Activated CD8-positive, alpha-beta memory T cell treated with anti-CD3 and anti-CD28 coated beads, Interleukin-2, amount 50 U/mL, for 4 hours (primary cell): ENCODE data around the gene MICAL3.

ENCODE experiments used
- DNase-seq: peaks from one replicate; pipeline ENCODE4 v3.0.0-alpha.2; 2020

MICAL3 gene

DNA sequence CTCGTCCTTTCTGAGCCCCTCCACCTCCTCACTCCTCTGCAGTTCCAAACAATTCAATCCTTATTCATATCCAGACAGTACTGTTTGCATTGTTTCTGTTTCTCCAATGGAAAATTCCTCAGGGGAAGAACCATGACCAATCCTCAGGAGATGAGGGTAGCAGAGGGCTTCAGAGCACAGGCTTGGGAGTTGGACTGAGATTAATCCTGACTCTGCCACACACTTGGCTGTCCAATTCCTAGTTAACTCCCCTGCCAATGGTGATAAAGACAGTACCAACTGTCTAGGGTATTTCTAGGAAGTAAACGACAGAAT lies 58.0 kb downstream of the MICAL3 start:
- no peak for DNase-seq

DNA sequence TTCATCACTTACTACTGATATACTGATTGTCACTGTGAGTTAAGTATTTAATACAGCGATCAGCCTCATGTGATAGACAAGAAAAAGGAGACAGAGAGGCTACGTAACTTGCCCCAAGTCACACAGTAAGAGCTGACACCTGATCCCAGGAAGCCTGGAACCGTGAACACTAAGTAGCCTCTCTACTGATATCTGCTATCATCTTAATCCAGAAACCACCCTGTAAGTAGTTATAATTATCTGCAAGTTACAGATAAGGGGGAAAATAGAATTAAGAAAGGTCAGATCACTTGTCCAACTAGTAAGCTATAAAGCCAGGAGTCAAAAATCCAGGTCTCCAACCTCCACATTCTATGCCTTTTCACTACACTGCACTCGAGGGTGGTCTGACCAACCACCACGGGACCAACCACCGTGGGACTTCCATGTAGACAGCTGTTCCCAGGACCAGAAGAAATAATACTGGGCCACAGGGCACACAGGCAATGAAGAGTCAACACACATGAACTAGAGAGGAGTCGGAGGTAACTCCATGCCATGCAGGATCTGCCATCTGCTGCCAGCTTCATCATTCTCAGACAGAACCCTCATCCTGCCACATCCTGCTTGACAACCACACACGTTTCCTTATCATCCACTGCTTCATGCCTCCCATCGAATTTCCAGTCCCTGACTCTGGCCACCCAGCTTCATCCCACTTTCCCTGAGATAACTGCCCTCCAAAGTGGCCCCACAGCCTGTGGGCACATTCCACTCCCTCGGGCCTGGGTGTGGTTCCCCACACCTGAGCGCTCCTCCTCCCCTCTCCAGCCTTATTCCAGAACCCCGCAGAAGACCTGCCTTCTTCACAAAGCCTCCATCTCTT lies 58.6 kb downstream of the MICAL3 start:
- no peak for DNase-seq

DNA sequence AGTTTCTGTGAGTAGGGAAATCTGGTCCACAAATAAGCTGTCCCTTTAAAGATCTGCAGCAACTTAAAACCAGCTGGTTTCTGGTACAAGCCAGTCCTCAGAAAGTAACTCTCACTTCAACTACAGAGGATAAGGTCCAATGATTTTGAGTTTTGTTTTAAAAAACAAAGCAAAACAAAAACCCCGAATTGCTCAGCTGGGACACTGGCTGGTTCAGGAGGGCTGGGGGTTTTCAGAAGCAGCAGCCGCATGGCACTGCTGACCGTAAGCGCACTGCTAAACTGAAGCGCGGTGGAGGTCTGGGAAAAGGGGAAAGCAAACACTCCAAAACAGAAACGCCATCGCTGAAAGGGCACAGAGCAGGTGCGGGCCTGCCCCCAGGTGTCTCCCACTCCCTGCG lies 59.7 kb downstream of the MICAL3 start:
- no peak for DNase-seq

DNA sequence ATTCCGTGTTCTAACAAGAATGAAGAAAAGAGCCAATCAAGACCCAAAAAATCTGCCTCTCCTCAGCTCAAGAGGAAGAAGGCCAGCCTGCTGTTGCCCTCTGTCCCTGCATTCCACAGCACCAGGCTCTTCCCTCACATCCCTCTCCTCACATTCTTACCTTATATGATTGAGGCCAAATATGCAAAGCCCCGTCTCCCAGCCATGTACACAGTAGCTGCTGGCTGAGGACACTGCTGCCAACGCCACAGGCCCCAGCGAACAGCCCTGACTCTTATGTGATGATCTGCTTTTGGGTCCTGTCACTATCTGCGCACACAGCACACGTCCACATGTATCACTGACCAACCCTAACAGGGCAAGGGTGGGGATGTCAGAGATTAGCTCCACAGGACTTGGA lies 60.2 kb downstream of the MICAL3 start:
- DNase-seq: no peak

DNA sequence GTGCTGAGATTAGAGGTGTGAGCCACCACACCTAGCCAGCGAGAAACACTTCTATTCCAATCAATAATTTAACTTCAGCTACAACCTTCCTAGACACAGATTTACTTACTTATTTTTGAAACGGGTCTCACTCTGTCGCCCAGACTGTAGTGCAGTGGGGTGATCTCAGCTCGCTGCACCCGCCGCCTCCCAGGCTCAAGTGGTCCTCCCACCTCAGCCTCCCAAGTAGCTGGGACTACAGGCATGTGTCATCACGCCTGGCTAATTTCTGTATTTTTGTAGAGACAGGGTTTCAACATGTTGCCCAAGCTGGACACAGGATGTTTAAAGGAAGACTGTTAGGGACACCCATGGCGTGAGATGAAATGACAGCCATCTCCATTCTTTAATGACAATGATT lies 61.3 kb downstream of the MICAL3 start:
- no peak for DNase-seq

DNA sequence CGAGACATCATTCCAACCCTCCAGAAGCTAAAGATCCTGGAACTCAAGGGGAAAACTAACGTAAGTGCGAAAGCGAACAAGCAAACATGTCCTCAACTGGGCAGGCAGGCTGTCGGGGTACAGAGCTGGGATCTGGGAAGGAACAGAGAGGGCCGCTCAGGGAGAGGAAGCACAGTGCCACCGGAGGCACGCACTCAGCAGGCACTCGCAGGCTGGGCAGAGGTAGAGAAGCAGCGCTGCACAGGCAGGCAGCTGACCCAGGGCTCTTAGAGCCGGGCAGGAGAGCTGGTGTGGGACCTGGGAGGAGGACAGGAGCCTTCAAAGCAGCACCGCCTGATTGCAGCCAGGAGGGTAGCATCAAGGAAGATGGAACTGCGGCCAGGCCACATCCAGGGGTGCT lies 62.2 kb downstream of the MICAL3 start:
- no peak for DNase-seq

DNA sequence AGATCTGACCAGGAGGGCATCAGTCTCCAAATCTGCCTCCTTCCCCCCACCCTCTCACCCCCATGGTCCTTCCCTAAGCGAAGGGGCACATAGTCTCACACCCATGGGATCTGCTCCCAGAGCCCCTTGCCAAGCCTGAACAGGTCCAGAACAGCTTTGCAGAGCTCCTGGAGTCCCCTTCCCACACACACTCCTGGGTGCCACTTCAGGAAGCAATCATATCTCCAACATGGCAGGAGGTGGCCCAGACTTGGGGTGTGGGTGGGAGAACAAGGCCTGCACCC lies 63.0 kb downstream of the MICAL3 start:
- DNase-seq: no peak

DNA sequence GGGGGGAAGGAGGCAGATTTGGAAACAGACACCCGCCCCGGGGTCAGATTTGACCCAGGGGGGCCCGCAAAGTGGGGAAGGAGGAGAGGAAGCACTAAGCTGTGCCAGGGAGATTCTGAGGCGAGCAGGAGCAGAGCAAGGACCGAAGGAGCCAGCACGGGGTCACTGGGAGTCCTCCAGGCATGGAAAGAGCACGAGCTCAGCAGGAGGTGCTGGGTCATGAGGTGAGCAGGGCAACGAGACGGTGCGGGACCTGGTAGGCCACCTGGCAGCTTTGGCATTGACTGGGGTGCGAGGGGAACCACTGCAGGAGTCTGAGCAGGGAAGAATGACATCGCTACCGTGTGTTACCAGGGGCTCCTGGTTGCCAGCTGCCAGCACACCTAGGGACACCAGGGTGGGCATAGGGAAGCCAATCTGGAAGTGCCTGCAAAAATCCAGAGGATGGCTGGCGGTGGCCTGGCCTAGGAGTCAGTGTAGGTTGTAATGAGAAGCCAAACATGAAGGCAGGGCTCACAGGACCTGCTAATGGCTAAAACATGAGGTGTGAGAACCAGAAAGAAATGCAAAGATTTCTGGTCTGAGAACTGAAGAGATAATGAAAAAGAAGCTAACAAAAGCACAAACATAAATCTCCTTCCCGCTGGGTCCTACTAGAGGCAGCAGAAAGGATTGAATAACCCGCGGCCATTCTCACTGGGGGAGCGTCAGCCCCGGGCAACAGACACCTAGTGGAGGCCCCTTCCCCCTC lies 63.5 kb downstream of the MICAL3 start:
- DNase-seq: no peak

DNA sequence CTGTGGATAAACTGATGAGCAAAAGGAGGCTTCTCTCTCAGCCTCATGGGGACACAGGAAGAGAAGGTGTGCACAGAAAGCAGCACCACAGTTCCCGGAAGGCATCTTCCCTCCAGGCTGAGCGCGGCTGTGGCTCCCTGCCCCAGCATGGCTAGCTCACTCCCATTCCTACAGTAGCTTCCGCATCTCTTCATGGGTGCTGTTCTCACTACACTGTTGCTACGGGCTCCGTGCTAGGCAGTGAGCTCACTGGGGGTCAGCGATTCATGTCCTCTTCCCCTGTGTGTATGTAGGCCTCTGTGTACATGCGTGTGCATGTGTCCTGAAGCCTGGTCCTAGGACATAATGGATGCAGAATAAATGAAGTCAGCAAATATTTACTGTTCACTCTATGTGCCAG lies 64.3 kb downstream of the MICAL3 start:
- DNase-seq: no peak

DNA sequence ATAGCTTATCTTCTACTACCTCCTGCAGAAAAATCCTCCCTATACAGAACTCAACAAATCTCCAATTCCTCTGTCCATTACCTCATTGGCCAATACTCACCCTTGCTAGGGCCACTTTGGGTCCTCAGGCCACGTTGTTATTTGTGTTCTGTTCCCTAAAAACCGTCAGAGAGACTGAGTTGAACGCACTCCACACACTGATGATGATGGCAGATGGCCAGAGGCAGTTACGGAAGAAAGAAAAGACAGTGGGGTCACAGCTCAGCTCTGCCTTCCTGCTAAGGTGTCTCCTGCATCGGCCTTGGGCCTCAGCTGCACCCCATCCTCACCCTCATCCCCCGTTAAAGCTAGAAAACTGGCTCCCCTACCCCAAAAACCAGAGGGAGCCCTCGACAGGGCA lies 66.2 kb downstream of the MICAL3 start:
- no peak for DNase-seq

DNA sequence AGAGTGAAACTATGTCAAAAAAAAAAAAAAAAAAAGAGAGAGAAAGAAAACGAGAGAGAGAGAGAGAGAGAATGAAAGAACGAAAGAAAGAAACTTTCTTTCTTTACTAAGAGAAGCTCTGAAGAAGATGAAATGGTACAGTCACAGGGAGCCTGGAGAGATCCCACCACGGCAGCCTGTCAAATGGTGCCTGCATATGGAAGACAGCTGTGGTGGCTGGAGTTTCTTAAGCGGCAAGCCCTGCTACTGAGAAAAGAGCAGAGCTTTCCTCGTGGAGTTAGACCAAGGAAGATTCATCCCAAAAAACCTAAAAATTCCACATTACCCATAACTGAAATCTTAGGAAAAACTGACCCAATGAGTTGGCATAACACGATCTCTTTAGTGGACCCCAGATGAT lies 66.7 kb downstream of the MICAL3 start:
- no peak for DNase-seq

DNA sequence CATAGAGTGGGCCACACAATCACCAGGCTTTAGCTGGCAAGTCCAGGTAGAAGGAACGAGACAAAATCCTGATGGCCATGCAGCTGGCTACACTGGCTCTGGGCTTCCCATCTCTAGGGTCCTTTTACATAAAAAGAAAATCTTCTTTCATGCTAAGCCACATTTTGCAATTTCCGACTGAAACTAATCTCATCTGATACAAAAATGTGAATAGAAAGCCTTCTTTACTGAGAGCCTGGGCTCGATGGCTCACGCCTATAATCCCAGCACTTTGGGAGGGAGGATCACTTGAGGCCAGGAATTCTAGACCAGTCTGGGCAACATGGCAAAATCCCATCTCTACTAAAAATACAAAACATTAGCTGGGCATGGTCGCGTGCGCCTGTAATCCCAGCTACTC lies 67.2 kb downstream of the MICAL3 start:
- no peak for DNase-seq

DNA sequence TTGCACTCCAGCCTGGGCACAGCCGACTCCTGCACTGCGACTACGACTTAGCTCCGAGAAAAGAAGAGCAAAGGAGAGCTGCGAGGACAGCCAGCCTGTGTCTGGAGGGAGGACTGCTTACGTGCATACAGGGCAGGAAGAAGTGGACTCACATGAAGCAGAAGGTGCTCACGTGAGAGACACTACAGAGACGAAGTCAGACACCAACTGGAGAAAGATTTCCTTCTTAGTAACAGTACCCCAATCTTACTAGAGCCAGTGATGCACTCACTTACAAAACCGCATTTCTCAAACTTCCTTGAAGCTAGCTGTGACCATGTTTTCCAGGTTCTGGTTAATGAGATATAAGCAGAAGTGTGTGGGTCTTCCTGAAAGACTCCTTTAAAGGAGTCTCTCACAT lies 67.7 kb downstream of the MICAL3 start:
- no peak for DNase-seq

DNA sequence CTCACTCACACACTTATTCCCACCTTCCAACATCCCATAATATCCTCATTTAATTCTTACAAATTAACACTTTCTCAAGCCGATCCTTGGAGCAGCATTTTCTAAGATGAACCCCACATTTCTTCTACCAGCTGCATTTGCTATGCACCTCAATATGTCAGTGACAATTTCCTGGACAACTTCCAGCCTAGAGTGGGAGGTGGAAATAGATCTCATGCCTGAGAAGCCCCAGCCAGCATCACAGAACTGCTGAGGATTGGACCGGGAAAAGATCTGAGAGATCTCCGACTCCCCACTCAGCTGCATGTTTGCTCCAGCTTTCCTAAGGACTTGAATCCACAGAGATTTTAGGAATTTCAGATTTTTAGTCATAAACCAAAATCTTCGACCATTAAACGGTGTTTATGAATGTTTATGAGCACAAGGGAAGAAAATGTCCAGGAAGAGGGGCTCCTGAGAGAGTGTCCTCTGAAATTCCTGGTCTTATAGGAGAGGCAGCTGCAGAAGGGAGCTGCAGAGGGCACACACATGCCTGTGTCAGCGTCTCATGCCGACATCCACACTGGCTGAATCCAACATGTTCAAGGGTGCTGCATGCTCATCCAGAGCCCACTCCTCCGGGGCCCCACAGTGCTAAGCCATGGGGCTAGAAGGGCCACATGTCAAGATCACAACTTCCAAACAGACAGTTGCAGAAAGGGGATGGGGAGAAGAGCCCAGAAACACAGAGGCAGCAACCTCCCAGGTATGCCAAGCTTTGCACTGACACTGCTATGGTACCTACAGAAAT lies 68.6 kb downstream of the MICAL3 start:
- DNase-seq: no peak

DNA sequence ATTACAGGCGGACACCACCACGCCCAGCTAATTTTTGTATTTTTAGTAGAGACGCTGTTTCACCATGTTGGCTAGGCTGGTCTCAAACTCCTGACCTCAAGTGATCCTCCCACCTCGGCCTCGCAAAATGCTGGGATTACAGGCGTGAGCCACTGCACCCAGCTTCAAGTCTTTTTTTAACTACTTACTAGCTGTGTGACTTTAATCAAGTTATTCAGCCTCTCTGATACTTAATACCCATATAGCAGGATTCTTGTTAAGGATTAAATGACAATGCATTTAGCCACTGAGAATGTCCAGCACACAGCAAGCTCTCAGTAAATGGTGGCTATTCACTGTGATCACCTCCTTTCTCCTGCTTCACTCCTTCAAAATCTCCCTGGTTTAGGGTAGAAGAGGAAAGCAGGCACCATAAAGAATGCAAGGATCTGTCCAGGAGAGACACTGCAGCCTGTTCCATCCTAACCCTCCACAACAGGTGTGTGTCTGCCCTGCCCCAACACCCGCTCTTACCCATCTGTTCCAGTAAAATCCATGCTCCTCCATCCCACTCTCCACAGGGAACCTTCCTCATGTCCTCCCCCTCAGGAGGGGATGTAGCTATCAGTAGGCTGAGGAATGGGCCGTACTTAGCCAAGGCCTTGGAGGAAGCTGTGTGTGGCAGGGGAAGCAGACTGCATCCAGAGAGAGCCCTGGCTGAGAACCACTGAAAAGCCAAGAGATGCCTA lies 69.3 kb downstream of the MICAL3 start:
- no peak for DNase-seq

DNA sequence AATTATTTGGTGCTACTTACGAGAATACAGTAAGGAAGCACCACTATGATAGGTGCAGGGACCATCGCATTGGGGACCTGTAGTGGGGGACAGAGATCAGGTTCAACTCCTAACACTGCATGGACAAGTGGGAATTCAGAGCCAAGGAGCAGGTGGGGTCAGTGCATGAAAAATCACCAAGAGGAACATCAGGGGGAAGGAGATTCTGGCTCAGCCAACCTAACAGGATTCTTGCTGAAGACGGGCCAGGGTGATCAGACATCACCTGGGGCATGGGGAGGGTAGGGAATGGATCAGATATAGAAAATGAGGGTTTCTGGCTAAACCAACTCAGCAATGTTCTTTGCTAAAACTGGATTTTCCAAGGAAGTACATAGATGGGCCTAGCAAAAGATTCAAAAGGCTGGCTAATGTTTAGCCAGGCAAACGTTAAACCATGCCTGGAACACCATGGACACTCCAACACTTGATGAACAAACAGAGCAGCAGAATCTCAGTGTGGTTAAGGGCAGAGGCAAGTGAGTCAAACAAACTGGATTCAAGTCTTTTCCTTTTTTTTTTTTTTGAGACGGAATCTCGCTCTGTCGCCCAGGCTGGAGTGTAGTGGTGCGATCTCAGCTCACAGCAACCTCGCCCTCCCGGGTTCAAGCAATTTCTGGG lies 70.0 kb downstream of the MICAL3 start:
- DNase-seq: no peak

DNA sequence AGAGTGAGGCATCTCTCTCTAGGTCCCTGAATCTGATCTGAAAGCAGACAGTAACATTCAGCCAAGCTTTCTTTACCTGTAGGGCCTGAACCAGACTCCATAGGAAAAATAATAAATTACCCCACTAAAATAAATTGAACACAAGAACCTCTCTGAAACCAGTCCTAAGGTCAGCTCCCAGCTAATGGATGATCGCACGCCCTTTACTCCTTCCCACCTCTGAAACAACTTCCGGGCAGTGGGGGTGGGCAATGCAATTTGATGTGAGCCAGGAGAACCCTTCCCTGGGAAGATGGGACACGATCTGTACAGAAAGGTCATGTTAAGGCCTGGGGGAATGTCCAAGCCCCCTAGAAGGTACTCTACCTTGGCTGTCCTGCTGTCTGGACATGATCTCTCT lies 71.2 kb downstream of the MICAL3 start:
- no peak for DNase-seq

DNA sequence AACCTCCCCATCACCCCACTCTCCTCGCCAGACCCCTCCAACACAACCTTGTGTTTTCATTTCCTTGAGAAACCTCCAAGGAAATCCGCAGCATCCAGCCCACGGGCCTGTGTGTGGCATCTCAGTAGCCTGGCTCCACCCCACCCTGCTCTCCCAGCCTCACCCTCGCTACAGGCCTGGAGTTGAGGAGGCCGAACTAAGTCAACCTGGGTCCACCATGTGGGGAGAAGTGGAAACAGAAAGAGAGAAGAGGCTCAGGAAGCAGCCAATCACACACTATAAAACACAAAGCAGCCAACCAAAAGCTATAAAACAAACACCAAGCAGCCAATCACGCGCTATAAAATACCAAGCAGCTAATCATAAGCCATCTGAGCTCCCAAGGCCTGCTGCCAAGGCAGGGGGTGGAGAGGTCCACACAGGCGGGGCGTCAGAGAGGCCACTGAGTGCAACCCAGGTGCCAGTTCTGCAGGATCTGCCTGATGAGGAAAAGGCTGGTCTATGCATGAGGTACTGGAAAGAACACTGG lies 72.0 kb downstream of the MICAL3 start:
- no peak for DNase-seq

DNA sequence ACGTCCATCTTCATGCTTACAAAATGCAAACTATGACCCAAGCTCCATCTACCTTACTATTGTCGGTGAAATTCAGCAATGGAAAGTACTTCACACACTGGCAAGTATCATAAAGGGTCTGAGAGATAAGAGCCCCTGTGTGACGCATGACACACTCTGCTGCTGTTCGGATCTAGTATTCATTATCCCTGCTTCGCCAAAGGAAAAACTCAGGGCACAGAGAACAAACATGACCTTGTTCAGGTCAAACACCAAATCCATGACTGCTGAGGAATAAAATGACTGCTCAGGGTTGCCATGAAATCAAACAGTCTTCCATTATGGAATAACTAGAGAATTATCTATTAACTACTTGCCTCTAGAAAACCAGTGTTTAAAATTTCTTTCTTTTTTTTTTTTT lies 73.0 kb downstream of the MICAL3 start:
- no peak for DNase-seq

DNA sequence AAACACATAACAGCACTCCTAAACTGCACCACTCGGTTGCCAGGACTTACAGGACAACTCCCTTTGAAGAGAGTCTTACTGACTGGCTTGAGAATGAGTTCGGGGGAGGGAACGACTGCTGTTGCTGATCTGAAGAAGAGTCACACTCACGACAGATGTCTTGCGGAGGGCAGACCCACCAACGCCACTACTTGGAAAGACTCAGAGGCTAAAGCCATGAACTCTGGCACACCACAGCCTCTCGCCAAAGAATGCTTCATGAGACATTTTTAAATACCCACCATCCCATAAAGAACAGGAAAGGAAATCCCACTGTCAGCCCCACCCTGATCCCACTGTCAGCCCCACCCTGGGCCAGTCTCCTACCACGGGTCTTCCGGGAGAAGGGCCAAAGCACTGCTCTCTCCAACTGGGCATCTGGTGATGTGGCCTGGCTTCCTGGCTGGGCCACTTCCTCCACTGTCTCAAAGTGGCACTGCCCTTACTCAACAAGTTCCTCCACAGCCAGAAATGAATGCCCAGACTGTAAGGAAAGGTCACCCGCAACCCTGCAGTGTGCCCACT lies 73.6 kb downstream of the MICAL3 start:
- DNase-seq: no peak

DNA sequence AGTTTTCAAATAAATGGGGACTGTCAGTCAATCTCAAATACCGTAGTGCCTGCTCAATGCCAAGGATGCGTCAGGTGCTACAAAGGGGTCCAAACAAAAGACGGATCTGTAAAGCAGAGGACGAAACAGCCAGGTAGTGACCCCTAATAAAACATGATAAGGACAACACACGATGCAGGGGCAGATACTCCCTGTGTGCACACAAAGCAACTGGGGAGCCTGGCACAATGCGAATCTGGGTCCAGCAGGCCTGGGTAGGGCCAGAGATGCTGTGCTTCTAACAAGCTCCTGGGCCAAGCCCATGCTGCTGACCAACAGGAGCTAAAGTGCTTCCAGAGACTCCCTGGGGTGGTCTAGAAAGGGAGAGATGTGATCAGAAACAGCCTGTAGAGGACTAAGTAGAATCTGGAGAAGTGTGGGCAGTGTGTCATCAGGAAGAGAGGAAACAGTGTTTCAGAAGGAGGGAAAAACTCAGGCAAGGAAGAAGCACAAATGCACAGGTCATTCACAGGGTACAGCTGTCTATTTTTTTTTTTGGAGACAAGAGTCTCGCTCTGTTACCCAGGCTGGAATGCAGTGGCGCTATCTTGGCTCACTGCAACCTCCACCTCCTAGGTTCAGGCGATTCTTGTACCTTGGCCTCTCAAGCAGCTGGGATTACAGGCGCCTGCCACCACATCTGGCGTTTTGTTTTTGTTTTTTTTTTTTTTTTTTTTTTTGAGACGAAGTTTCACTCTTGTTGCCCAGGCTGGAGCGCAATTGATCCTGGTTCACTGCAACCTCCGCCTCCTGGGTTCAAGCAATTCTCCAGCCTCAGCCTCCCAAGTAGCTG lies 74.5 kb downstream of the MICAL3 start:
- DNase-seq: no peak
